SU-DHL-6 (cell line): ENCODE measurements around the gene DDX42.

Experiments used
- H2AFZ ChIP-seq: fragments of 200-600 bp; sonication (generic); 2 replicates; pipeline ENCODE4 v1.6.1; 2014; ENCODE audit warnings: low read depth, mild to moderate bottlenecking, moderate library complexity, mixed read lengths, antibody characterized with exemption, low read length; ENCODE audit not compliant: severe bottlenecking
- H3F3A ChIP-seq: fragments of 200-600 bp; shearing (Covaris generic); 2 replicates; pipeline ENCODE4 v1.6.0; 2016; ENCODE audit warnings: antibody characterized with exemption, mild to moderate bottlenecking; ENCODE audit not compliant: insufficient read depth
- H3K27ac ChIP-seq: fragments of 200-600 bp; sonication (generic); 2 replicates; pipeline ENCODE4 v1.5.1; 2016; ENCODE audit warnings: low read depth, mild to moderate bottlenecking, low read length, moderate library complexity, mixed read lengths
- H3K27me3 ChIP-seq: fragments of 200-600 bp; sonication (generic), shearing (Covaris generic); 2 replicates; pipeline ENCODE4 v1.6.0; 2014; ENCODE audit warnings: mild to moderate bottlenecking, low read length
- H3K36me3 ChIP-seq: fragments of 200-600 bp; sonication (generic); 2 replicates; pipeline ENCODE4 v1.6.1; 2014; ENCODE audit warnings: mild to moderate bottlenecking, low read length, mixed read lengths
- H3K4me2 ChIP-seq: fragments of 300-600, 200-600 bp; shearing (Covaris generic), sonication (generic); 2 replicates; pipeline ENCODE4 v1.6.0; 2014; ENCODE audit warnings: low read length, low read depth, mild to moderate bottlenecking; ENCODE audit not compliant: poor library complexity, severe bottlenecking
- H3K4me3 ChIP-seq: fragments of 200-600 bp; sonication (generic); 2 replicates; pipeline ENCODE4 v1.5.1; 2014; ENCODE audit warnings: antibody characterized with exemption, low read length, mild to moderate bottlenecking, mixed read lengths; ENCODE audit not compliant: insufficient read depth, poor library complexity, severe bottlenecking
- H3K79me2 ChIP-seq: fragments of 200-600 bp; sonication (generic); 2 replicates; pipeline ENCODE4 v1.6.1; 2014; ENCODE audit warnings: mild to moderate bottlenecking, low read length, moderate library complexity; ENCODE audit not compliant: insufficient read depth
- H3K9ac ChIP-seq: fragments of 200-600 bp; sonication (generic); 2 replicates; pipeline ENCODE4 v1.7.0; 2014; ENCODE audit warnings: mild to moderate bottlenecking, low read length
- H3K9me2 ChIP-seq: fragments of 200-600 bp; sonication (generic); replicated peaks from 2 replicates; pipeline ENCODE4 v1.6.1; 2014; ENCODE audit warnings: low read length; ENCODE audit not compliant: insufficient read depth
- H3K9me3 ChIP-seq: fragments of 200-600 bp; sonication (generic); 2 replicates; pipeline ENCODE4 v1.6.1; 2014; ENCODE audit warnings: low read length, mixed read lengths; ENCODE audit not compliant: insufficient read depth
- H4K20me1 ChIP-seq: fragments of 200-600 bp; sonication (generic); 2 replicates; pipeline ENCODE4 v1.6.1; 2014; ENCODE audit warnings: low read depth, mild to moderate bottlenecking, antibody characterized with exemption, low read length, moderate library complexity, mixed read lengths
- EZH2phosphoT487 ChIP-seq: fragments of 200-600 bp; sonication (generic), shearing (Covaris generic); conservative IDR thresholded peaks from 2 replicates; pipeline ENCODE4 v1.6.1; 2018; ENCODE audit warnings: mild to moderate bottlenecking, antibody characterized with exemption, low read length, moderate library complexity, mixed read lengths
- TF ChIP-seq, protein P1 (sequence below): fragments of 200-600 bp; sonication (generic); IDR thresholded peaks from one replicate; pipeline ENCODE4 v1.5.1; 2017; ENCODE audit warnings: antibody characterized with exemption, mild to moderate bottlenecking, low read length, moderate library complexity; ENCODE audit not compliant: insufficient read depth, poor library complexity, severe bottlenecking

DDX42 gene, protein sequence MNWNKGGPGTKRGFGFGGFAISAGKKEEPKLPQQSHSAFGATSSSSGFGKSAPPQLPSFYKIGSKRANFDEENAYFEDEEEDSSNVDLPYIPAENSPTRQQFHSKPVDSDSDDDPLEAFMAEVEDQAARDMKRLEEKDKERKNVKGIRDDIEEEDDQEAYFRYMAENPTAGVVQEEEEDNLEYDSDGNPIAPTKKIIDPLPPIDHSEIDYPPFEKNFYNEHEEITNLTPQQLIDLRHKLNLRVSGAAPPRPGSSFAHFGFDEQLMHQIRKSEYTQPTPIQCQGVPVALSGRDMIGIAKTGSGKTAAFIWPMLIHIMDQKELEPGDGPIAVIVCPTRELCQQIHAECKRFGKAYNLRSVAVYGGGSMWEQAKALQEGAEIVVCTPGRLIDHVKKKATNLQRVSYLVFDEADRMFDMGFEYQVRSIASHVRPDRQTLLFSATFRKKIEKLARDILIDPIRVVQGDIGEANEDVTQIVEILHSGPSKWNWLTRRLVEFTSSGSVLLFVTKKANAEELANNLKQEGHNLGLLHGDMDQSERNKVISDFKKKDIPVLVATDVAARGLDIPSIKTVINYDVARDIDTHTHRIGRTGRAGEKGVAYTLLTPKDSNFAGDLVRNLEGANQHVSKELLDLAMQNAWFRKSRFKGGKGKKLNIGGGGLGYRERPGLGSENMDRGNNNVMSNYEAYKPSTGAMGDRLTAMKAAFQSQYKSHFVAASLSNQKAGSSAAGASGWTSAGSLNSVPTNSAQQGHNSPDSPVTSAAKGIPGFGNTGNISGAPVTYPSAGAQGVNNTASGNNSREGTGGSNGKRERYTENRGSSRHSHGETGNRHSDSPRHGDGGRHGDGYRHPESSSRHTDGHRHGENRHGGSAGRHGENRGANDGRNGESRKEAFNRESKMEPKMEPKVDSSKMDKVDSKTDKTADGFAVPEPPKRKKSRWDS

DNA sequence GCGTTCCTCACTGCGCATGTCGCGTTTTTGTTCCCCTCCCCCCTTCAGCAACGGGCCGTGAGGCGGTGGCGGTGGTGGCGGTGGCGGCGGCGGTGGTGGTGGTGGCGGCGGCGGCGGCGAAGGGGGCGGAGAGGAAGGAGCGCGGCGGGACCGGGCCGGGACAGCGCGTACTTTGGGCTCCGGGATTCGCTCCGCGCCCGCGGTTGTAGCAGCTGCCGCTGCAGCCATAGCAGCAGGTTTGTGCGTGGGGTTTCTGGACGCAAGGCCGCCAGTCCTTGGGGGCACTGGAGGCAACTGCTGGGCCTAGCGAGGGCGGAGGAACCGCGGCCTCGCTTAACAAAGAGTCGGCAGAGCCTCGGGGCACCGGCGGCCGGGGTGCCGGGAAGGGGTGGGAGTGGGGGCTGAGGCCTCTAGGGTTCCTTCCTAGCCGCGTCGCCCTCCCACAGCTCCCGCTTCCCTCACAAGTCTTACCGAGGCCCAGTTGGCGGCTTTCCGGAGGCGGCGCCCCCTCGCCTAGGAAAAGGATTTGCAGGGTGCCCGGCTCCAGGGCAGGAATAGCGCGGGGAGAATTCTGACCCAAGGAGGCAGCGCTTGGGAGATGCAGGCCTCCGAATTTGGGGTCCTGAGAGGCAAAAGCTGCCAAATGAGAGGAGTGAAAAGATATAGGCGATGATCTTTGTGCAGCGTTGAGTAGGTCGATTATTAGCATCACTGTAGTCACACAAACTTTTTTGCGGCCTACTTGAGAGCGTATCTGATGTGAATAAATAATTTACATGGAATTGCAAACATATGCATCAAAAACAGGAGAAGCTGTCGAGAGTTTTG lies at the start of gene DDX42:
Gene DDX42, plus strand, starts transcription at position 30 of the 828 bp plus-strand sequence. CDS start 12,880 bp downstream, outside the sequence.
- no peaks in the 10 kb centered on the region for H3K27me3 ChIP-seq
- peaks cover 8% of the 10 kb centered on the region for H3K36me3 ChIP-seq
- H3K4me3 ChIP-seq: peak within 1 kb of the TSS; percentile 84
- peaks cover 14% of the 10 kb centered on the region; the same call in 1 of the 2 replicates for H4K20me1 ChIP-seq
- TF ChIP-seq, protein P1, sequence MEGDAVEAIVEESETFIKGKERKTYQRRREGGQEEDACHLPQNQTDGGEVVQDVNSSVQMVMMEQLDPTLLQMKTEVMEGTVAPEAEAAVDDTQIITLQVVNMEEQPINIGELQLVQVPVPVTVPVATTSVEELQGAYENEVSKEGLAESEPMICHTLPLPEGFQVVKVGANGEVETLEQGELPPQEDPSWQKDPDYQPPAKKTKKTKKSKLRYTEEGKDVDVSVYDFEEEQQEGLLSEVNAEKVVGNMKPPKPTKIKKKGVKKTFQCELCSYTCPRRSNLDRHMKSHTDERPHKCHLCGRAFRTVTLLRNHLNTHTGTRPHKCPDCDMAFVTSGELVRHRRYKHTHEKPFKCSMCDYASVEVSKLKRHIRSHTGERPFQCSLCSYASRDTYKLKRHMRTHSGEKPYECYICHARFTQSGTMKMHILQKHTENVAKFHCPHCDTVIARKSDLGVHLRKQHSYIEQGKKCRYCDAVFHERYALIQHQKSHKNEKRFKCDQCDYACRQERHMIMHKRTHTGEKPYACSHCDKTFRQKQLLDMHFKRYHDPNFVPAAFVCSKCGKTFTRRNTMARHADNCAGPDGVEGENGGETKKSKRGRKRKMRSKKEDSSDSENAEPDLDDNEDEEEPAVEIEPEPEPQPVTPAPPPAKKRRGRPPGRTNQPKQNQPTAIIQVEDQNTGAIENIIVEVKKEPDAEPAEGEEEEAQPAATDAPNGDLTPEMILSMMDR: no peak
- no peak for TF ChIP-seq EZH2phosphoT487
- no peaks in the 10 kb centered on the region for H3K9me2 ChIP-seq
- H3K4me2 ChIP-seq: peak within 1 kb of the TSS; percentile 85
- H2AFZ ChIP-seq: peak within 1 kb of the TSS; percentile 74
- H3K79me2 ChIP-seq: peaks cover 92% of the 10 kb centered on the region
- H3K9ac ChIP-seq: peak within 1 kb of the TSS; percentile 95
- peaks cover 4% of the 10 kb centered on the region; the same call in 1 of the 2 replicates for H3F3A ChIP-seq
- H3K9me3 ChIP-seq: no peaks in the 10 kb centered on the region
- H3K27ac ChIP-seq: peak within 1 kb of the TSS; percentile 87

DNA sequence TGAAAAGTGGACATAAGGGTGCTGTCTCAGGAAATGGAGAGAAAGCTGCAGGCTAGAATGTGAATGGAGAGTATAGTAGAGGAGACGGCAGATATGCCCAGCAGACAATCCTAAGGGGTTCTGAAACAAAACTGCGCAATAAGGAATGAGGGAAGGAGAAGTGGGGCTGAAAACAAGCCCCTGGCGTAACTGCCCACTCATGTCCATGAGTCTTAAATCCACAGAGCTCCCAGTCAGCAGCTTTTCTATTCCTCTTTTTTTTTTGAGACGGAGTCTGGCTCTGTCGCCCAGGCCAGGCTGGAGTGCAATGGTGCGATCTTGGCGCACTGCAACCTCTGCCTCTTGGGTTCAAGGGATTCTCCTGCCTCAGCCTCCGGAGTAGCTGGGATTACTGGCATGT lies 38.3 kb upstream of the DDX42 start:
- no peak overlapping the region for H3K9ac ChIP-seq

More for the DNA sequence above, 38.3 kb upstream of the DDX42 start:
- Histone ChIP-seq H3K27ac (no peak overlapping the region), H3K36me3 (no peaks in the 10 kb centered on the region), H3K4me2 (no peak overlapping the region), H3K79me2 (peaks cover 18% of the 10 kb centered on the region), H2AFZ (no peak overlapping the region), H3F3A (peaks cover 4% of the 10 kb centered on the region; the same call in 1 of the 2 replicates), H3K9me3 (no peaks in the 10 kb centered on the region), H4K20me1 (no peaks in the 10 kb centered on the region), H3K4me3 (no peak overlapping the region), H3K27me3 (no peaks in the 10 kb centered on the region), H3K9me2 (no peaks in the 10 kb centered on the region)
- TF ChIP-seq, protein P1: no peak
- TF ChIP-seq EZH2phosphoT487: no peak
